GM21825 (cell line): ENCODE measurements around the gene GPSM1.

Source experiments
- ATAC-seq: cut with Tn5 transposase; IDR thresholded peaks from one replicate; pipeline ENCODE4 v1.9.1; 2021; ENCODE audit warnings: mild to moderate bottlenecking, moderate library complexity; ENCODE audit not compliant: unreplicated experiment

Gene GPSM1

DNA sequence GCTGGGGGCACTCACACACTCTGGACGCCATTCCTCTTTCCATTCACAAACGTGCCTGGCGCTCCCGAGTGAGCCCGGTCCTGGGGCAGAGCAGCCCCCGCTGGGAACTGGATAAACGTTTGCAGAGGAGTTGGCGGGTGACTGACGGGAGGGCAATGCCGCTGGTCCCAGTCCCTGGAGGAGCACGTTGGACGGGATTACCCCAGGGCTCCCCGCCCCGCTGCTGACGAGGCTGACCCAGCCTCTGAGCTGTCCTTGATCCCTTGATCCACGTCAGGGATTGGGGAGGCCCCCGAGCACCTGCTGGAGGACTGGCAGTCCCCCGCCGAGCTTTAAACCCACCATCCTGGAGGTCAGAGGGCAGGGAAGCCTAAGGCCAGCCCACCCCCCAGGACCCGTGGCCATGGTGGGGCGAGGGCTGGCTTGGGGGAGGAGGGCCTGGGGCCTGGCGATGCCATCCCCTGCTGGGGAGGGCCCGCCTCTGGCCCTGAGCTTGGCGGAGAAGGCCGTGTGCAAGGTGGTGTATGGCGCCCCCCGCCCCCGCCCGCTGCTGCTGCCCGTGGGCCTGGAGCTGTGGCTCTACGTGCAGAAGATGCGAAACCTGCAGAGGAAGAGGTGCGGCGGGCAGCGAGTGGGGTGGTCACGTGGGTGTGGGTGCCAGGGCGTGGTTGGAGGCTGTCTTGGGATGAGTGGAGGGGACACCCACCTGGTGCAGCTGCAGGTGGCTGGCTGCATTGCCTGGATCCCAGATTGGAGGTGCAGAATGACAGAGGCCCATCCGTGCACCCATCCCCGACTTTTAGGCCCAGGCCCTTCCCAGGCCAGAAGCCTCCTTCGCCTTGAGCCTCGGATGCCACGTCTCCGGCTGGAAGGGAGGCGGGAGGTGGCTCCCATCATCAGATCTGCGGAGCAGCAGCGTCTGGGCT lies 4.5 kb downstream of the GPSM1 start:
- no peak for ATAC-seq

DNA sequence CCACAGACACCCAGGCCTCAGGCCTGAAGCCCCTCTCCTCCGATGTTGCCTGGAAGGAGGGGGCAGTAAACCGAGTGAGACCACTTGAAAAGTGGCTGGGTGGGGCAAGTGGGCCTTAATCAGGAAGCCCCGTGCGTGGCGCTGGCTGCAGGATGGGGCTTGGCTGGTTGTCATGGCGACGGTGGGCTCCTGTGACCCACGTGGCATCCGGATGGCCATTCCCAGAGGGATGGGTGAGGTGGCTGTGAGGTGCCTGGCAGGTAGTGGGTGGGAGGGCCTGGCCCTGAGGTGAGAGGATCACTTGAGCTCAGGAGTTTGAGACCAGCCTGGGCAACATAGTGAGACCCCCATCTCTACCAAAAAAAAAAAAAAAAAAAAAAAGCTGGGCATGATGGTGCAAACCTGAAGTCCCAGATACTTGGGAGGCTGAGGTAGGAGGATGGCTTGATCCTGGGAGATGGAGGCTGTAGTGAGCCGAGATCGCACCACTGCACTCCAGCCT lies 5.2 kb downstream of the GPSM1 start:
- no peak for ATAC-seq

- ATAC-seq = no peak
Observed at GRCh38 chr9:136333045-136333444, 5.7 kb downstream of the GPSM1 start.

DNA sequence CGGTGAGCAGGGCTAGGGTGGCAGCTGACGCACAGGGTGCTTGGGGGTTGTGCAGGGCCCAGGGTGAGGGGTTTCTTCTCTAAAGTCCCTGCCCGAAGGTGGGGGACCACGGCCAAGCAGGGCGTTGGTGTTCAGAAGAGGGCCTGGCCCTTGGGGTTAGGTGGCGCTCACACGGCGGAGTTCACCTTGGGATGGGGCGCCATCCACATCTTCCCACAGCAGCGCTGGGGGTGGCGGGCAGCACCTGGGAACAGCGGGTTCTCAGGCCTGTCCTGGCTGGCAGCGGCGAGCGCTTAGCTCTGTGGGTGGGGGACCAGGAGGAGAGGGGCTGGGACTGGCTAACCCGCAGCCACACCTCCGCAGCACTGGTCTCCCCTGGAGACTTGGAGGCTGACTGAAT lies 6.1 kb downstream of the GPSM1 start:
- ATAC-seq = no peak

DNA sequence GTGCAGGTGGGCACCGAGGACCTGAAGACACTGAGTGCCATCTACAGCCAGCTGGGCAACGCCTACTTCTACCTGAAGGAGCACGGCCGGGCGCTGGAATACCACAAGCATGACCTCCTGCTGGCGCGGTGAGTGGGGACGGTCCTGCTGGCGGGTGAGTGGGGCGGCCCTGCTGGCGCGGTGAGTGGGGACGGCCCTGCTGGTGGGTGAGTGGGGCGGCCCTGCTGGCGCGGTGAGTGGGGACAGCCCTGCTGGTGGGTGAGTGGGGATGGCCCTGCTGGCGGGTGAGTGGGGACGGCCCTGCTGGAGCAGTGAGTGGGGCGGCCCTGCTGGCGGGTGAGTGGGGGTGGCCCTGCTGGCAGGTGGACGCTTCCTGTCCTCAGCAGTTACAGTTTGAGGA lies 7.2 kb downstream of the GPSM1 start:
- ATAC-seq = no peak

DNA sequence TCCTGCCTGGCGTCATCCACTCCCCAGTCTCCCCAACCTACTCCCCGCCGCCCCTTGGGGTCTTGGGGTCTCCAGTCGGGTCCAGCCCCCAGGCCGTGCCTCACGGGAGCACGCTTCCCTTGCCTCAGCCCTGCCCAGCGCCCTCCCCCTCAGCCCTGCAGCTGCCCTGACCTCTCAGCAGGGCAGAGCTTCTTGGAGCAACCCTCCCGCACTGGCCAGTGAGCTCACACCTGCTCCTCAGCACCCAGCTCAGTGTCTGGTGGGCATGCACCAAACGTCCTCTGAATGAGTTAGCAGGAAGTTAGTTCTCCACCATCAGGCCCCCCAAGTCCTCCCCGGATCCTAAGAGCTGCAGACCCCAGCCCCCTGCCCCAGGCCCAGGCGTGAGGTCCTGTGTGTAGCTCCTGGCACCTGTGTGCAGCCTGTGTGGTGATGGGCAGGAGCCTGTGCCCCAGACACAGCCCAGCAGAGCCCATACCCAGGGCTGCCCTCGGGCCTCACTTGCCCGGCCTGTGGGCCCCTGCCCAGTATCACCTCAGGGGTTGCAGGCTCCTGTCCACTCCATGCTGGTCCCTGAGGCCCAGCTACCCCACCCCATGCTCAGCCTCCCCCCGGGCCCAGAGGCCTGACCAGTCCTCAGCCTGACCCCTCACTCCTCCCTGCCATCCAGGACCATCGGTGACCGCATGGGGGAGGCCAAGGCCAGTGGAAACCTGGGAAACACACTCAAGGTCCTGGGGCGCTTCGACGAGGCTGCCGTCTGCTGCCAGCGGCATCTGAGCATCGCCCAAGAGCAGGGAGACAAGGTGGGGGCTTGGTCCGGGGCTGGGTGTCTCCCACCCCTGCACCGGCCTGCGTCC lies 8.2 kb downstream of the GPSM1 start:
- no peak for ATAC-seq

- ATAC-seq = no peak
Observed at GRCh38 chr9:136336156-136336870, 9.0 kb downstream of the GPSM1 start.

GRCh38 chr9:136336881-136337280 lies 9.5 kb downstream of the GPSM1 start:
- no peak for ATAC-seq

DNA sequence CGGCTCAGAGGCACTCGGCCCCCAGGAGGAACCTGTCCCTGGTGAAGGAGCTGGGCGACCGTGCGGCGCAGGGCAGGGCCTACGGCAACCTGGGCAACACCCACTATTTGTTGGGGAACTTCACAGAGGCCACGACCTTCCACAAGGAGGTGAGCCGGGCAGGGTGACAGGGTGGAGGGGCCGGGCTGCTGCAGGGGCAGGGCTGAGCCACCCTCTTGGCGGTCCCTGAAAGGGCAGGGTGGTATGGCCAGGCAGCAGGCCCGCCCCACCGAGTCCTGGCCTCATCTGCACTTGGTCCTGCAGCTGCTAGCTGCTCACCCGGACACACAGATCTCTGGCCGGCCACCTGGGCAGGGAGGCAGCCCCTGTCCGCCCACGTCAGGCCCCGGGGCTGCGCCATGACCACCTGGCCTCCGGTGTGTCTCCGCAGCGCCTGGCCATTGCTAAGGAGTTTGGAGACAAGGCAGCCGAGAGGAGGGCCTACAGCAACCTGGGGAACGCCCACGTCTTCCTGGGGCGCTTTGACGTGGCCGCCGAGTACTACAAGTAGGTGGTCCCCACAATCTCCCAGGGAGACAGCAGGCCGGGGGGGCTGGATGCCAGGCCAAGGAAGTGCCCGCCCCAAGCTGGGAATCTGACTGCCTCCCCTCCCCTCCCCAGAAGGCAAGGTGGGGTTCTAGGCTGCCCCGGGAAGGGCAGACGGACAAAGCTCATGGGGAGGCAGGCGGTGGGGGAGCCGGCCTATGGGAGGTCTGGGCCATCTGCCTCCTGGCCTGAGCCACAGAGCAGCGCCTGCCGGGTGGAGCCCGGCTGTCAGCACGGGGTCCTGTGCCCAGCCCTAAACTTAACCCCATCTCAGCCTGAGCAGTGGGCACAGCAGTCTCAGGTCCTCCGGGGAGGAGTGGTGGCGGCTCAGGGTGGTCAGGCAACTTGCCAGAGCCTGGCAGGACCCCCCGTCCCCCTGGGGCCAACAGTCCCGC lies 10.4 kb downstream of the GPSM1 start:
- ATAC-seq = no peak

DNA sequence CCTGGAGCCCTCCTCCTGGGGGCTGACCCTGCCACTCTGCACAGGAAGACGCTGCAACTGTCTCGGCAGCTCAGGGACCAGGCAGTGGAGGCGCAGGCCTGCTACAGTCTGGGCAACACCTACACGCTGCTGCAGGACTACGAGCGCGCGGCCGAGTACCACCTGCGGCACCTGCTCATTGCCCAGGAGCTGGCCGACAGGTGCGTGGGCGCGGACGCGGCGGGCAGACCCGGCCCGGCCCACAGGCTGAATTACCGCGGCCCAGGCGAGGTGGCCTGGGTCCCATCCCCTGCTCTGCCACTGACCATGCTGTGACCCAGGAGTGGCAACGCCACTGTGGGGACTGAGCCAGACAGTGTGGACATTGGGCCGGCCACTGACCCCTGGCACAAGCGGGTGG lies 11.2 kb downstream of the GPSM1 start:
- no peak for ATAC-seq

- ATAC-seq = no peak
Observed at GRCh38 chr9:136339173-136339957, 12.0 kb downstream of the GPSM1 start.

GRCh38 chr9:136339958-136340310 lies 12.6 kb downstream of the GPSM1 start:
- no peak for ATAC-seq

DNA sequence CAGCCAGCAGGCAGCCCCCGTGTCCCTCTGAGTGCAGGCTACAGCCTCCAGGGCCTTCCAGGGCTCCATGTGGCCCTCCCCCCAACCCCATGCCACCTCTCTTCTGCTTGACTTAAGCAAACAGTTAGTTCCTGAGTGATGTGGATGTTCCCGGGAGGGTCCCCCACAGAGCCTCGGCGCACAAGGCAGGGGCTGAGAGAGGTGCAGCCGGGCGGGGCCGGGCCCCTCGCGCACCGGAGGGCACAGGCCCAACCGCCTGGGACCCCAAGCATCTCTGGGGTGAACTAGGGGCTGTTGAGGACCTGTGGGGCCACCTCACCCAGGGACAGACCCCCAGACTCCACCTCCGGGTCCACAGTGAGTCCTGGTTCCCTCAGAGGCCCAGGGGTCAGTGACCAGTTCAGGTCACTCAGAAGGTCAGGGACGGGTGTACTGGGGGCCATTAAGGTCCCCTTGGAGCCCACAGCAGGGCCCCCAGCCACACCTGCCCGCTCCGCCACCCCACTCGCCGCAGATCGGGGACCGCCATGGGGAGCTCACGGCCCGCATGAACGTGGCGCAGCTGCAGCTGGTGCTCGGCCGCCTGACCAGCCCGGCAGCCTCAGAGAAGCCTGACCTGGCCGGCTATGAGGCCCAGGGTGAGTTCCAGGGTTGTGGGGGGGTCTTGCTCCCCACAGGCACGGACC lies 13.2 kb downstream of the GPSM1 start:
- no peak for ATAC-seq

DNA sequence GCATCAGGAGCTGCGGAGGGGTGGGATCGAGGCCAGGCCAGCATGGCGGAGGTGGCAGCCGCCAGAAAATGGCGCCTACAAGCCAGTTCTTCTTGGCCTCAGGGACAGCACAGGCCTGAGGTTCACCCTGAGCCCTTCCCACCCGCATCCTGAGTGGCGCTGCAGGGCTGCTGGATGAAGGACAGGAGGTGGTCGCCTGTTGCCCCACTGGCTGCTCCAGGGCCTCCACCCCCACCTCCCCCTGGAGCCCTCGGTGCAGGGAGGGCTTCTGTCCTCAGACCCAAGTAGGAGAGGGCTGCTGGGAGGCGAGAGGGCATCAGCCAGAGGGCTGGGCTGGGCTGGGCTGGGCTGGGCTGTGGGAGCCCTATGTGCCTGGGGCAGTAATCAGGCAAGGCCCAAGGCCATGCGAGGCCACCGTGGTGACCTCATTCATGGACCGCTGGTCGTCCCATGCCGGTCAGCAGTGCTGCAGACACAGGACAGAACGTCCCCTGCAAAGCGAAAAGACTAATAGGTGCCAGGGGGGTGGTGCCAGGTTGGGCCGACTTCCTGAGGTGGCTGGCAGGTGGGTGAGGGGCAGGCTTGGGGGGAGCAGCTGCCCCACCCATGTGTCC lies 13.8 kb downstream of the GPSM1 start:
- no peak for ATAC-seq

DNA sequence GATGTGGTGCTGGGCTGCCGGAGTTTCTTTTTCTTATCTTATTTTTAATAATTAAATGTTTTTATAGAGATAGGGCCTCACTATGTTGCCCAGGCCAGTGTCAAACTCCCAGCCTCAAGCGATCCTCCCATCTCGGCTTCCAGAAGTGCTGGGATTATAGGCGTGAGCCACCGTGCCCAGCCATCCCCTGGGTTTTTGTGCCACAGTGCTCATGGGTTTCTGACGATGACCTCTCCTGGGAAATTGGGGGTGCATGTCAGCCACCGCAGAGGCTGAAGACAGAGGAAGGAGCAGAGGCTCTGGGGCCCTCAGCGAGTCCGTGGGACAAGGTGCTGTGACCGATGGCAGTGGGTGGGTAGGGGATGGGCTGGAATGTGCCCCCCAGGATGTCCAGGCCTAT lies 14.4 kb downstream of the GPSM1 start:
- no peak for ATAC-seq

- ATAC-seq = no peak
Observed at GRCh38 chr9:136342181-136343120, 15.1 kb downstream of the GPSM1 start.
